Pons (tissue), 1 donor: ENCODE data around the gene NDUFB8.
A peak's percentile ranks its signal among the peaks of the same experiment; 100 is the strongest.

Experiments used
- DNase-seq: peaks from one replicate; pipeline ENCODE4 v3.0.0-alpha.2; 2016; ENCODE audit warnings: low spot score

Gene NDUFB8

GRCh38 chr10:100507357-100507732 lies 22.3 kb downstream of the NDUFB8 start:
- DNase-seq: no peak

DNA sequence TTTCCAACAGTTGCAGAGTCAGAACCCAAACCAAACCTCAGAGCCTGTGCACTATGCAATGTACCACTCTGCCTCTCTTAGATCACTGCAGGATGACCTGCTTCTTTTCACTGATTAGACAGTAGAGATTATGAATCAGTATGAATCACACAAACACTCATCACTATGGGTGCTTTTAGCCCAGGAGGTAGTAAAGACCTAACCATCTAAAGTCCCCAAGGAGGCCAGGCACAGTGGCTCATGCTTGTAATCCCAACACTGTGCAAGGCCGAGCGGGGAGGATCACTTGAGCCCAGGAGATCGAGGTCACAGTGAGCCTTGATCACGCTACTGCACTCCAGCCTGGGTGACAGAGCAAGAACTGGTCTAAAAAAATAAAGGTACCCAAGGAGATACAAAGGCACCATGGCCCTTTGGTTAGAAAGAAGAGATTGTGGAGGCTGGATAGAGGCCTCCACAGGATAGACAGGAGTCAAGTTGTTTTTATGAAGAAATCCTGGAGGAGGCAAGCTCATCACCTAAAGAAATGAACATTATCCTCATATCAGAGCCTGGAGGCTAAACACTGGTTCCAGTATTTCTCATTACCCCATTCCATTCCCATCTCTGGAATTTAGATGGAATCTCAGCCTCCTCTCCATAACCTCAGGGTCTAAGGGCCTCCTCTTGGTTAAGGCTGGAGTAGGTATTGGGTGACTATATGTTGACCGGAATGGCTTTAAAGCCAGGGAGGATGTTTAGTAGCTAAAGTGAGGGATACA lies 22.9 kb downstream of the NDUFB8 start:
- DNase-seq: no peak

DNA sequence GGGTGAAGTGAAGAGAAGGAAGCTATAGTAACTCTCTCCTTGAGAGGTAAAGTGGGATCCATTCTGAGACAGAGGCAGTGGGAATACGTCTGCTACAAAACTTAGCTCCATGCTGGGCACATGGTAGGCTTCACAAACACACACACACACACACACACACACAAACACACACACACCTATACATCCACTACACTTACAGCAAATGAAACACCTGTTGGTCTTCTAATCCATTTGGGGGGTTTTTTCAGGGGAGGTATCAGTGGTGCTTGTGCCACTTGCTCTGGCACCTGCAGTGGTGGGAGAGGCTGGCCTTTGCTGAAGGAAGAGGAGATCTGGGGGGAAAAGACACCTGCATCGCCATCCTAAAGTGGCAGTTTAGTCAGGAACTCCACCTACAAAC lies 24.5 kb downstream of the NDUFB8 start:
- DNase-seq: no peak

- no peak for DNase-seq
Observed at GRCh38 chr10:100504096-100504495, 25.6 kb downstream of the NDUFB8 start.

- no peak for DNase-seq
Observed at GRCh38 chr10:100502926-100503494, 26.7 kb downstream of the NDUFB8 start.

- no peak for DNase-seq
Observed at GRCh38 chr10:100501423-100501822, 28.2 kb downstream of the NDUFB8 start.

GRCh38 chr10:100498059-100498458 lies 31.6 kb downstream of the NDUFB8 start:
- no peak for DNase-seq

DNA sequence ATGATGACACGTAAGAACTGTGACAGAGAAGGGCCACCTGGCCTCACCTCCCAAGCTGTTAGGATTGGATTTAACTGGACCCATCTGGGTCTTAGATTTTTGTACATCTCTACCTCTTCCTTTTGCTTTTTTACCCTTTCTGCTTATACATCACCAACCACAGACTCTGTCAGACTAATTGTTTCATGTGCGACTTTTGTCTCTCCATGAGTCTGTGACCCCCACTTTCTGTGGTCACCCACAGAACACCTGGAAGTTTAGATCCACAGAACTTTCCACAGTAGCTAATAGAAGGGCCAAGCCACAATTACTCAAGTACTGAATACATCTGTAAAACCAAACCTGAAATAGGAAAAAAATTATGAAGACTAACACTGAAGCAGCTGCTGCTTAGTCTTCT lies 33.1 kb downstream of the NDUFB8 start:
- DNase-seq: no peak

GRCh38 chr10:100490531-100490930 lies 39.1 kb downstream of the NDUFB8 start:
- no peak for DNase-seq

- DNase-seq: no peak
Observed at GRCh38 chr10:100489396-100489795, 40.3 kb downstream of the NDUFB8 start.

- no peak for DNase-seq
Observed at GRCh38 chr10:100487529-100487928, 42.1 kb downstream of the NDUFB8 start.

DNA sequence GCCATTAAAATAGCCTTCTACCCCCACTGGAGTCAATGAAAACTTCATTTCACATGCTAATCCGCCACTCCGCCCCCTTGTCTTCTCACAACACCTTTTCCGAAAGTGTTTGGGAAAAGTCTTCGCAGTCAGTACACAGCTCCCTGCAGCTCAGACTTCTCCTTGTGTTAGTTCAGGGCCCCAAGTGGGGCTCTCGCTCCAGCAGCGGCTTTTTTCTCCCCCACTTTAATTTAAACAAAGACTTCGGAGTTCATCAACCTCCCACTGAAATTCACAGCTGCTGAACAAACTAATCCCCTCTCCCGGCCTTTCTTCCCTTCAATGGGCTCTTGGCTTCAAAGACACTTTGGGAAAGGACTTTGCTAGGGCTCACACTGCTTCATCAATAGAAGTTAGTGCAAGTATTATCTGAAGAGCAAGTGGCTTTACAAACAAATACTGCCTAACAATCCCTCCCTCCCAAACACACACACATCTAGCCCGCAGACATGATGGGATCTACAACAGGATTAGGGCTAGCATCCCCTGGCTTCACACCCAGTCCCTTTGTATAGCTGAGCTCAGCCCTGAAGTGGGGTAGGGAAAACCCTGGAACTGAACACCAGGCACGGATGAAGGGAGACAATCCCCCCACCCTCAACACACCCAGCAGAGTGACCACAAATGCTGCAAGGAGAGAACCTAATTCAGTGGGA lies 43.7 kb downstream of the NDUFB8 start:
- no peak for DNase-seq

DNA sequence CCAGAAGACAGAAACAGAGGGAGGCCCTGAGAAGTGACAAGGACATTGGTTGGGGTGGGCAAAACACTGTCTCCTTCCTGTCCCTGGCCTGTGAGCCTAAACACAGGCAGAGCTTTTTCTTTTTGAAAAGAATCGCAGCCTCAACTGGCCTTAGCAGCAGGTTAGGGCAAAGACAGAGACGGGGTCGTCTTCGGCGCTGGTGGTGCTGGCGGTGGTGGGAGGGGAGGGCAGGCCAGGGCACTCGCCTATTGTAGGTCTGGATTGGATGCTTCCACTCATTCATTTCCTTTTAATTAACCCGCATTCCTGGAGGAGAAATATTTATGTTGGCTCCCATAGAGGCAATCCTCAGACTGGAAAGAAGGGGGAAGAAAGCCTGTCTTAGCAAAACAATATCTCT lies 44.3 kb downstream of the NDUFB8 start:
- DNase-seq: no peak

DNA sequence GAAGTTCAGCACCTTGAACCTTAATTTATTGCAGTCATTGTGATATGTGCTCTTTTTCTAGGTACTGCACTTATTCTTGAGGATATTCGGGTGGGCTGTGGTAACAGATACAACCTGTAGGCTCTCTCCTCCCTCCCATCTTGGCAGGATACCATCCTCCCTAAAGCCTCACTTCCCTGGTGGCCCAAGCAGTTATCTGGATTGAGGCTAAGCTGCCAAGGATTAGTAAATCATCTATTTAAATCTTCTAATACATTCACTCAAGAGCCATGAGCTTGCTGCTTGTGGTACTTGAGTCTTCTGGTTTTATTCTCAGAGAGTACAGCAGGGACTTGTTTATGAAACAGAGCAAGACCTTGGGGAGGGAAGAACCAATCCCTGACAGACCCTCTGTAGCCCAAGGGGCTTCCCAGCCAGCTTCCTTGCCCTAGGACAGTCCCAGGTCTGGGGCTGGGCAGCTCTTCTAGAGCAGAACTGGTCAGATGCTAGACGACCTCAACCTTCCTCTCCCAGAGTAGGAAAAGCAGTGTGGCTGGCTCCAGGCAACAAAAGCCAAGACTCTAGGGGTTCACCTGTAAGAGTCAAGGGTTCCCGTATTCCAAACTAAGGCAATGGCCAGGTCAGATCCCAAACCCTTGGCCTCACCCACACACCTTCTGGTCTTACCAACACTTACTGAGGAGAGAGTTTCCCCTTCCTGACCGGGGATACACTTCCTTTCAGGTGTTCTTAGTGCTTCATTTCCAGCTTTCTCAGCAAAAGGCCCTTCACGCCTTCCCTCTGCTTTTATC lies 45.6 kb downstream of the NDUFB8 start:
- no peak for DNase-seq

DNA sequence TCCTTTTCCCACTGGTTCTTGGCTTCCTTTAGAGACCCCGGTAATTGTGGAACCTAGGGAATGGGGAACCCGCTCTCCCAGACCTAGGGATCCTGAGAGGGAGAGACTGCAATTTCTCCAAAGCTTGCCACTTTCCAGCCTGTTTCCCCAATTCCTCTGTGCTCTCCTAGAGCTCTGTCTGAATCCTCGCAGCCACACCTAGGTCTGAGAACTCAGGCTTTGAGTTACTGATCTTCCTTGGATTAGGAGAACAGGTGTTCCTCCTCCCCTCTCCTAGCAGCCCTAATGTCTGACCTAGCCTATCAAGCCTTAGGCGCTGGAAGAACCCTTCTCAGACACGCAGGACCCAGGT lies 46.9 kb downstream of the NDUFB8 start:
- DNase-seq: no peak

GRCh38 chr10:100482181-100482833 lies 47.4 kb downstream of the NDUFB8 start:
- peak; percentile 52 for DNase-seq

GRCh38 chr10:100481462-100482081 lies 48.1 kb downstream of the NDUFB8 start:
- peak; percentile 94 for DNase-seq

GRCh38 chr10:100480002-100480401 lies 49.7 kb downstream of the NDUFB8 start:
- DNase-seq: no peak

GRCh38 chr10:100479037-100479436 lies 50.6 kb downstream of the NDUFB8 start:
- no peak for DNase-seq

GRCh38 chr10:100477970-100478369 lies 51.7 kb downstream of the NDUFB8 start:
- no peak for DNase-seq
